ENCODE data around the gene CREB3L4.
A peak's percentile ranks its signal among the peaks of the same experiment; 100 is the strongest.

The CREB3L4 gene

GRCh38 chr1:153968000-153968363 is 280 bp downstream of the CREB3L4 start:
- DNase-seq (ENCODE audit: low read depth) = no peak
- peak overlapping the region; percentile 97 for H3K4me3 ChIP-seq (ENCODE audit: low read depth, low read length)
- TF ChIP-seq CTCF (IDR thresholded peaks at IDR 0.05; ENCODE audit: control insufficient read depth, extremely low read depth, insufficient read depth) = no peak

GRCh38 chr1:153968408-153968807 is 706 bp downstream of the CREB3L4 start:
- peak overlapping the region; percentile 97 for H3K4me3 ChIP-seq (ENCODE audit: low read depth, low read length)
- DNase-seq (ENCODE audit: low read depth) = no peak
- TF ChIP-seq CTCF (IDR thresholded peaks at IDR 0.05; ENCODE audit: control insufficient read depth, extremely low read depth, insufficient read depth) = no peak

- DNase-seq (ENCODE audit: low read depth) = no peak
- peak overlapping the region; percentile 97 for H3K4me3 ChIP-seq (ENCODE audit: low read depth, low read length)
- TF ChIP-seq CTCF (IDR thresholded peaks at IDR 0.05; ENCODE audit: control insufficient read depth, extremely low read depth, insufficient read depth) = no peak
Observed at GRCh38 chr1:153968972-153969371, 1.3 kb downstream of the CREB3L4 start.

GRCh38 chr1:153970346-153970745 is 2.6 kb downstream of the CREB3L4 start:
- DNase-seq (ENCODE audit: low read depth) = no peak
- no peak for TF ChIP-seq CTCF (IDR thresholded peaks at IDR 0.05; ENCODE audit: control insufficient read depth, extremely low read depth, insufficient read depth)
- H3K4me3 ChIP-seq (ENCODE audit: low read depth, low read length) = no peak overlapping the region

- H3K4me3 ChIP-seq (ENCODE audit: low read depth, low read length) = no peak overlapping the region
- DNase-seq (ENCODE audit: low read depth) = no peak
- TF ChIP-seq CTCF (IDR thresholded peaks at IDR 0.05; ENCODE audit: control insufficient read depth, extremely low read depth, insufficient read depth) = no peak
Observed at GRCh38 chr1:153973071-153973470, 5.4 kb downstream of the CREB3L4 start.

GRCh38 chr1:153973525-153973924 is 5.8 kb downstream of the CREB3L4 start:
- DNase-seq (ENCODE audit: low read depth) = no peak
- no peak for TF ChIP-seq CTCF (IDR thresholded peaks at IDR 0.05; ENCODE audit: control insufficient read depth, extremely low read depth, insufficient read depth)
- H3K4me3 ChIP-seq (ENCODE audit: low read depth, low read length) = no peak overlapping the region

- DNase-seq (ENCODE audit: low read depth) = no peak
- H3K4me3 ChIP-seq (ENCODE audit: low read depth, low read length) = peak overlapping the region; percentile 83
- TF ChIP-seq CTCF (IDR thresholded peaks at IDR 0.05; ENCODE audit: control insufficient read depth, extremely low read depth, insufficient read depth) = no peak
Observed at GRCh38 chr1:153976819-153977249, 9.1 kb downstream of the CREB3L4 start.

Data from LNCaP clone FGC (cell line).